ENCODE measurements around the gene PGF.
A peak's percentile ranks its signal among the peaks of the same experiment; 100 is the strongest.

The PGF gene

GRCh38 chr14:74905595-74906142, 49.7 kb downstream of the PGF start:
- DNase-seq, result peak in 46 of 58 donors; percentile 9 to 83 (median 40)

- DNase-seq, result no peak
These were observed 50.5 kb downstream of the PGF start for GRCh38 chr14:74904635-74905503.

GRCh38 chr14:74902941-74903705, 52.3 kb downstream of the PGF start:
- DNase-seq, result peak in 1 of 58 donors; percentile 22

GRCh38 chr14:74898694-74899093, 56.7 kb downstream of the PGF start:
- no peak for DNase-seq

- no peak for DNase-seq
These were observed 57.3 kb downstream of the PGF start for GRCh38 chr14:74898083-74898482.

- no peak for DNase-seq
These were observed 57.8 kb downstream of the PGF start for GRCh38 chr14:74897642-74898041.

GRCh38 chr14:74896400-74896799, 59.0 kb downstream of the PGF start:
- no peak for DNase-seq

GRCh38 chr14:74893614-74894091, 61.7 kb downstream of the PGF start:
- DNase-seq, result no peak

GRCh38 chr14:74892745-74893144, 62.7 kb downstream of the PGF start:
- peak in 1 of 58 donors; percentile 18 for DNase-seq

- DNase-seq, result no peak
These were observed 63.5 kb downstream of the PGF start for GRCh38 chr14:74891870-74892269.
